Esophagus muscularis mucosa (tissue), 3 donors: ENCODE measurements around the gene IL22.

Experiments
- POLR2AphosphoS5 ChIP-seq, 2 donors: sonication (generic); formaldehyde crosslinking; IDR thresholded peaks; one replicate each; pipeline ENCODE4 v1.6.1; 2017; ENCODE audit warnings: antibody characterized with exemption in 2 of 2
- TF ChIP-seq, protein P1 (sequence below), 3 experiments: fragments of 200-600 bp in 2 of 3; fragments of 450-650 bp in 1 of 3; sonication (generic) in 2 of 3; IDR thresholded peaks; one replicate each; pipeline ENCODE4 v1.5.1; 2017 to 2019; ENCODE audit warnings: antibody characterized with exemption in 3 of 3, mild to moderate bottlenecking in 2 of 3, moderate library complexity in 1 of 3

DNA sequence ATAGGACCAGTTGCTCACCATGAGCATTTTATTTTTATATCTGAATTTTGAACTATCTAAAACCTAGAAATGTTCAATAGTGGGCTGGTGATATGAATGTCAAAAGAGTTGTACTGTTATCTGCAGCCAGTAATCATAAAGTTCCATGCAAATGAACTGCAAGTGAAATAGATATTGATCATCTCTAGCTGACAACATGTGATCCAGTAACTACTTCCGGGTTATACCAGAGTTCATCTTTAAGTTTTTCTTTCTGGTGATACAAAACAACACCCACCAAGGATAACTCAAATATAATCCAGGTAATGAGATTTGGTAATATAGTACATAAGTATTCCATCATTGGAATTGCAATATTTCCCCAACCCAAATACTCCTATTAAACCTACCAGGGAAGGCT lies 31.9 kb downstream of the IL22 start:
- TF ChIP-seq, protein P1, sequence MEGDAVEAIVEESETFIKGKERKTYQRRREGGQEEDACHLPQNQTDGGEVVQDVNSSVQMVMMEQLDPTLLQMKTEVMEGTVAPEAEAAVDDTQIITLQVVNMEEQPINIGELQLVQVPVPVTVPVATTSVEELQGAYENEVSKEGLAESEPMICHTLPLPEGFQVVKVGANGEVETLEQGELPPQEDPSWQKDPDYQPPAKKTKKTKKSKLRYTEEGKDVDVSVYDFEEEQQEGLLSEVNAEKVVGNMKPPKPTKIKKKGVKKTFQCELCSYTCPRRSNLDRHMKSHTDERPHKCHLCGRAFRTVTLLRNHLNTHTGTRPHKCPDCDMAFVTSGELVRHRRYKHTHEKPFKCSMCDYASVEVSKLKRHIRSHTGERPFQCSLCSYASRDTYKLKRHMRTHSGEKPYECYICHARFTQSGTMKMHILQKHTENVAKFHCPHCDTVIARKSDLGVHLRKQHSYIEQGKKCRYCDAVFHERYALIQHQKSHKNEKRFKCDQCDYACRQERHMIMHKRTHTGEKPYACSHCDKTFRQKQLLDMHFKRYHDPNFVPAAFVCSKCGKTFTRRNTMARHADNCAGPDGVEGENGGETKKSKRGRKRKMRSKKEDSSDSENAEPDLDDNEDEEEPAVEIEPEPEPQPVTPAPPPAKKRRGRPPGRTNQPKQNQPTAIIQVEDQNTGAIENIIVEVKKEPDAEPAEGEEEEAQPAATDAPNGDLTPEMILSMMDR (IDR thresholded peaks at IDR 0.05): no peak
- TF ChIP-seq POLR2AphosphoS5 (IDR thresholded peaks at IDR 0.05): no peak
